Karpas-422 (cell line): Measurements from ENCODE around the gene CHMP1B. TPM values are rescaled to one million over a fixed set of nuclear protein-coding genes. Genes with fewer than 3 reads are reported as not detected.

Experiments used
- DNase-seq: peaks from one replicate; pipeline ENCODE4 v3.0.0-alpha.2; 2015
- H2AFZ ChIP-seq: fragments of 200-600 bp; sonication (generic); 2 replicates; pipeline ENCODE4 v1.6.1; 2014; ENCODE audit warnings: antibody characterized with exemption, low read length, mixed read lengths
- H3K27ac ChIP-seq: fragments of 200-600 bp; sonication (generic); 2 replicates; pipeline ENCODE4 v1.5.1; 2014; ENCODE audit warnings: mild to moderate bottlenecking, low read length, moderate library complexity
- H3K27me3 ChIP-seq: fragments of 200-600 bp; sonication (generic); 2 replicates; pipeline ENCODE4 v1.6.1; 2014; ENCODE audit warnings: low read length, mixed read lengths
- H3K36me3 ChIP-seq: fragments of 200-600 bp; sonication (generic); 2 replicates; pipeline ENCODE4 v1.6.1; 2014; ENCODE audit warnings: low read length, mixed read lengths; ENCODE audit not compliant: insufficient read depth
- H3K4me1 ChIP-seq: fragments of 200-600 bp; sonication (generic); 2 replicates; pipeline ENCODE4 v1.6.1; 2014; ENCODE audit warnings: mild to moderate bottlenecking, low read length, mixed read lengths
- H3K4me2 ChIP-seq: fragments of 200-600 bp; sonication (generic); 2 replicates; pipeline ENCODE4 v1.6.1; 2014; ENCODE audit warnings: low read length, low read depth, mild to moderate bottlenecking; ENCODE audit not compliant: poor library complexity, severe bottlenecking
- H3K4me3 ChIP-seq: fragments of 200-600 bp; sonication (generic); 2 replicates; pipeline ENCODE4 v1.5.1; 2014; ENCODE audit warnings: mild to moderate bottlenecking, antibody characterized with exemption, low read length, mixed read lengths
- H3K79me2 ChIP-seq: fragments of 200-600 bp; sonication (generic); 2 replicates; pipeline ENCODE4 v1.6.1; 2014; ENCODE audit warnings: mild to moderate bottlenecking, low read length, mixed read lengths
- H3K9ac ChIP-seq: fragments of 200-600 bp; sonication (generic); 2 replicates; pipeline ENCODE4 v1.6.0; 2014; ENCODE audit warnings: low read length
- H3K9me2 ChIP-seq: fragments of 200-600 bp; sonication (generic), shearing (Covaris generic); replicated peaks from 2 replicates; pipeline ENCODE4 v1.6.0; 2014; ENCODE audit warnings: mild to moderate bottlenecking, low read length, moderate library complexity; ENCODE audit not compliant: insufficient read depth
- H3K9me3 ChIP-seq: fragments of 300-700, 200-600 bp; sonication (generic); 2 replicates; pipeline ENCODE4 v1.6.1; 2014; ENCODE audit warnings: low read length, mixed read lengths
- H4K20me1 ChIP-seq: fragments of 200-600 bp; sonication (generic); 2 replicates; pipeline ENCODE4 v1.6.1; 2014; ENCODE audit warnings: mild to moderate bottlenecking, antibody characterized with exemption, low read length, low read depth; ENCODE audit not compliant: insufficient read depth
- total RNA-seq: library from RNA; depleted of rRNA; stranded (reverse); fragments of >200 nt; shearing (Covaris generic); gene quantifications from 2 replicates; pipeline ENCODE4 v1.2.3, GENCODE V29; 2014; ENCODE audit warnings: low replicate concordance

The CHMP1B gene
- total RNA-seq, 1 experiment from 2014 or later: 28.3 TPM

GRCh38 chr18:11826836-11827235, 24.4 kb upstream of the CHMP1B start:
- H4K20me1 ChIP-seq: no peaks in the 10 kb centered on the region
- H3K4me2 ChIP-seq: no peak overlapping the region
- no peak overlapping the region for H2AFZ ChIP-seq
- no peaks in the 10 kb centered on the region for H3K27me3 ChIP-seq
- H3K9me3 ChIP-seq: no peaks in the 10 kb centered on the region
- no peak overlapping the region for H3K9ac ChIP-seq
- no peaks in the 10 kb centered on the region for H3K79me2 ChIP-seq
- no peak overlapping the region for H3K4me3 ChIP-seq
- no peaks in the 10 kb centered on the region for H3K36me3 ChIP-seq
- H3K27ac ChIP-seq: no peak overlapping the region
- no peaks in the 10 kb centered on the region for H3K9me2 ChIP-seq
- H3K4me1 ChIP-seq: no peaks in the 10 kb centered on the region
- DNase-seq: peak; percentile 55

GRCh38 chr18:11828786-11829432, 22.3 kb upstream of the CHMP1B start:
- no peaks in the 10 kb centered on the region for H3K79me2 ChIP-seq
- H2AFZ ChIP-seq: no peak overlapping the region
- H4K20me1 ChIP-seq: no peaks in the 10 kb centered on the region
- H3K9me3 ChIP-seq: no peaks in the 10 kb centered on the region
- H3K27ac ChIP-seq: no peak overlapping the region
- H3K4me2 ChIP-seq: no peak overlapping the region
- no peak for DNase-seq
- H3K4me3 ChIP-seq: no peak overlapping the region
- H3K9ac ChIP-seq: no peak overlapping the region
- no peaks in the 10 kb centered on the region for H3K36me3 ChIP-seq
- no peaks in the 10 kb centered on the region for H3K4me1 ChIP-seq
- H3K27me3 ChIP-seq: no peaks in the 10 kb centered on the region
- H3K9me2 ChIP-seq: no peaks in the 10 kb centered on the region

GRCh38 chr18:11830585-11830984, 20.6 kb upstream of the CHMP1B start:
- no peak for DNase-seq
- Histone ChIP-seq H3K79me2 (no peaks in the 10 kb centered on the region), H3K36me3 (no peaks in the 10 kb centered on the region), H3K27me3 (no peaks in the 10 kb centered on the region), H2AFZ (no peak overlapping the region), H3K9me3 (no peaks in the 10 kb centered on the region), H3K27ac (no peak overlapping the region), H3K4me2 (no peak overlapping the region), H3K4me1 (no peaks in the 10 kb centered on the region), H3K9me2 (no peaks in the 10 kb centered on the region), H3K4me3 (no peak overlapping the region), H4K20me1 (no peaks in the 10 kb centered on the region), H3K9ac (no peak overlapping the region)

GRCh38 chr18:11831921-11832320, 19.3 kb upstream of the CHMP1B start:
- Histone ChIP-seq H3K36me3 (no peaks in the 10 kb centered on the region), H3K4me3 (no peak overlapping the region), H3K79me2 (no peaks in the 10 kb centered on the region), H3K4me2 (no peak overlapping the region), H2AFZ (no peak overlapping the region), H4K20me1 (no peaks in the 10 kb centered on the region), H3K9me2 (no peaks in the 10 kb centered on the region), H3K4me1 (no peaks in the 10 kb centered on the region), H3K9me3 (no peaks in the 10 kb centered on the region), H3K27ac (no peak overlapping the region), H3K9ac (no peak overlapping the region), H3K27me3 (no peaks in the 10 kb centered on the region)
- no peak for DNase-seq

- no peaks in the 10 kb centered on the region for H3K9me2 ChIP-seq
- H3K36me3 ChIP-seq: no peaks in the 10 kb centered on the region
- no peaks in the 10 kb centered on the region for H3K9me3 ChIP-seq
- no peak overlapping the region for H3K9ac ChIP-seq
- no peaks in the 10 kb centered on the region for H3K79me2 ChIP-seq
- no peaks in the 10 kb centered on the region for H3K4me1 ChIP-seq
- no peak overlapping the region for H3K27ac ChIP-seq
- no peak overlapping the region for H2AFZ ChIP-seq
- no peak overlapping the region for H3K4me2 ChIP-seq
- DNase-seq: no peak
- H4K20me1 ChIP-seq: no peaks in the 10 kb centered on the region
- no peak overlapping the region for H3K4me3 ChIP-seq
- H3K27me3 ChIP-seq: no peaks in the 10 kb centered on the region
Observed at GRCh38 chr18:11834772-11835171, 16.4 kb upstream of the CHMP1B start.

GRCh38 chr18:11839556-11839955, 11.7 kb upstream of the CHMP1B start:
- H3K79me2 ChIP-seq: no peaks in the 10 kb centered on the region
- no peaks in the 10 kb centered on the region for H3K27me3 ChIP-seq
- H3K9ac ChIP-seq: no peak overlapping the region
- no peak overlapping the region for H3K4me2 ChIP-seq
- no peak overlapping the region for H2AFZ ChIP-seq
- no peaks in the 10 kb centered on the region for H4K20me1 ChIP-seq
- H3K36me3 ChIP-seq: no peaks in the 10 kb centered on the region
- H3K9me2 ChIP-seq: no peaks in the 10 kb centered on the region
- no peak overlapping the region for H3K27ac ChIP-seq
- DNase-seq: no peak
- H3K4me3 ChIP-seq: no peak overlapping the region
- no peaks in the 10 kb centered on the region for H3K9me3 ChIP-seq
- H3K4me1 ChIP-seq: no peaks in the 10 kb centered on the region

- H2AFZ ChIP-seq: no peak overlapping the region
Observed at GRCh38 chr18:11840493-11840892, 10.7 kb upstream of the CHMP1B start.

GRCh38 chr18:11842562-11842961, 8.7 kb upstream of the CHMP1B start:
- DNase-seq: no peak
- H3K36me3 ChIP-seq: no peaks in the 10 kb centered on the region
- H3K79me2 ChIP-seq: no peaks in the 10 kb centered on the region

More at GRCh38 chr18:11840493-11840892, 10.7 kb upstream of the CHMP1B start:
- H3K9me2 ChIP-seq: no peaks in the 10 kb centered on the region
- H3K4me3 ChIP-seq: no peak overlapping the region
- DNase-seq: no peak
- H3K4me1 ChIP-seq: no peaks in the 10 kb centered on the region
- no peaks in the 10 kb centered on the region for H3K79me2 ChIP-seq
- H3K9me3 ChIP-seq: no peaks in the 10 kb centered on the region
- H3K27me3 ChIP-seq: no peaks in the 10 kb centered on the region
- H3K27ac ChIP-seq: no peak overlapping the region
- H3K4me2 ChIP-seq: no peak overlapping the region
- no peak overlapping the region for H3K9ac ChIP-seq
- H4K20me1 ChIP-seq: no peaks in the 10 kb centered on the region
- no peaks in the 10 kb centered on the region for H3K36me3 ChIP-seq

More at GRCh38 chr18:11842562-11842961, 8.7 kb upstream of the CHMP1B start:
- Histone ChIP-seq H3K9me3 (no peaks in the 10 kb centered on the region), H3K4me1 (no peaks in the 10 kb centered on the region), H3K27ac (no peak overlapping the region), H3K9me2 (no peaks in the 10 kb centered on the region), H3K9ac (no peak overlapping the region), H3K4me2 (no peak overlapping the region), H4K20me1 (no peaks in the 10 kb centered on the region), H3K27me3 (no peaks in the 10 kb centered on the region), H3K4me3 (no peak overlapping the region), H2AFZ (no peak overlapping the region)
